Tibial artery (tissue), 4 donors: ENCODE measurements around the gene FAM171A2.
A peak's percentile ranks its signal among the peaks of the same experiment; 100 is the strongest.
"Not testable (repeated sequence)": the region's sequence is repeated elsewhere in the genome, so short reads cannot be mapped to it uniquely, and the experiment has no call there.

Experiments
- DNase-seq, 2 donors: peaks; one replicate each; pipeline ENCODE4 v3.0.0-alpha.2; 2019
- H3K27ac ChIP-seq, 2 donors: fragments of 200-600 bp; sonication (generic) in 1 of 2; 1 replicate in 1 of 2; 2 replicates in 1 of 2; pipeline ENCODE4 v1.5.1; 2018 to 2019; ENCODE audit warnings: mild to moderate bottlenecking in 1 of 2
- H3K27me3 ChIP-seq, 2 donors: fragments of 200-600 bp; sonication (generic) in 1 of 2; one replicate each; pipeline versions ENCODE4 v1.5.1 to v1.6.0; 2016 to 2019
- H3K36me3 ChIP-seq, 3 donors: fragments of 200-600 bp; sonication (generic) in 2 of 3; one replicate each; pipeline ENCODE4 v1.5.1; 2016 to 2019; ENCODE audit warnings: mild to moderate bottlenecking in 2 of 3
- H3K4me1 ChIP-seq, 4 donors: fragments of 200-600 bp; sonication (generic) in 2 of 4; 1 replicate in 3 of 4; 2 replicates in 1 of 4; pipeline ENCODE4 v1.5.1; 2016 to 2019
- H3K4me3 ChIP-seq, 2 donors: fragments of 200-600 bp; sonication (generic) in 1 of 2; 1 replicate in 1 of 2; 2 replicates in 1 of 2; pipeline ENCODE4 v1.5.1; 2018 to 2019; ENCODE audit warnings: mild to moderate bottlenecking in 2 of 2
- H3K9me3 ChIP-seq, 3 donors: fragments of 200-600 bp; sonication (generic) in 1 of 3; one replicate each; pipeline ENCODE4 v1.5.1; 2016 to 2019
- CTCF ChIP-seq, 2 experiments: fragments of 200-600 bp in 1 of 2; fragments of 450-650 bp in 1 of 2; IDR thresholded peaks; one replicate each; pipeline ENCODE4 v1.5.1; 2017 to 2019; ENCODE audit warnings: antibody characterized with exemption in 2 of 2, mild to moderate bottlenecking in 1 of 2, moderate library complexity in 1 of 2
- intact Hi-C: fragments of 100-400 bp; cut with DNase I; formaldehyde crosslinking; loops from one replicate; pipeline ENCODE4 v1.15.0; 2023; ENCODE audit warnings: low total_unique reads

FAM171A2 gene

DNA sequence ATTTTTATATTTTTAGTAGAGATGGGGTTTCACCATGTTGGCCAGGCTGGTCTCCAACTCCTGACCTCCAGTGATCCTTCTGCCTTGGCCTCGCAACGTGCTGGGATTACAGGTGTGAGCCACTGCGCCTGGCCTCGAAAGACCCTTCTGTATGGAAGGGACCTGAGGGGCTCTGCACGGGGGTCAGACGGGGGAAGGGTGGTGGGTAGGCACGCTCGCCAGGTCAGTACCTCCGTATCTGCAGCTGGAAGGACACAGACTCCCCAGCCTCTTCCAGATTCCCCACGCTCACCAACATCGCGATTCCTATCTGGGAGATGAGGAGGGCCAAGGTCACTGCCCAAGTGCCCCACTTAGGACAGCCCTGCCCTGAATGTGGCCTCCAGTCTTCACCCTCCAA, 13.1 kb upstream of the FAM171A2 start:
- H3K9me3 ChIP-seq, result no peaks in the 10 kb centered on the region
- DNase-seq, result no peak
- peaks cover 0 to 76% of the 10 kb centered on the region in 2 donors for H3K27me3 ChIP-seq
- no peak overlapping the region for H3K4me3 ChIP-seq
- H3K36me3 ChIP-seq, result no peaks in the 10 kb centered on the region
- H3K4me1 ChIP-seq, result no peaks in the 10 kb centered on the region
- no peak overlapping the region for H3K27ac ChIP-seq
- intact Hi-C loops, result no loop called here
- no peak for TF ChIP-seq CTCF (IDR thresholded peaks at IDR 0.05)

DNA sequence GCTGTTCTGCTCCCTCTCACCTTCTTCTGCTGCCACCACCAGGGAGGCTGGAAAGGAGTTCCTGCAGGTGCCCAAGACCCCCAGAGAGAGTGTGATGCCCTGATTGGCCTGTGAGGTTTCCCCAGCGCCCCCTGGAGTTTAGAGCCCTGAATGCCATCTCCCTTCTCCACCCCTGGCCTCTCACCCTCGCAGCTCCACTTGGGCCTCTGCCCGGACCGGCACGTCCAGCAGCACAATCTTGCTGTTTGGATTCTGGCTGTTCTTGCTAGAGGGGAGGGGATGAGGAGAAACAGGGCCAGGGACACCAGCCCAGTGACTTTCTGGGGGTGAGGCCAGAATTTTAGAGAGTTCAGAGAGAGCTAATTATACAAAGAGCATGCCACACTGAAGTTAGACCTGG, 12.5 kb upstream of the FAM171A2 start:
- Histone ChIP-seq H3K36me3 (no peaks in the 10 kb centered on the region), H3K4me1 (no peaks in the 10 kb centered on the region), H3K27ac (no peak overlapping the region), H3K4me3 (no peak overlapping the region), H3K9me3 (no peaks in the 10 kb centered on the region), H3K27me3 (peaks cover 0 to 80% of the 10 kb centered on the region in 2 donors)
- intact Hi-C loops, result no loop called here
- no peak for TF ChIP-seq CTCF (IDR thresholded peaks at IDR 0.05)
- no peak for DNase-seq

DNA sequence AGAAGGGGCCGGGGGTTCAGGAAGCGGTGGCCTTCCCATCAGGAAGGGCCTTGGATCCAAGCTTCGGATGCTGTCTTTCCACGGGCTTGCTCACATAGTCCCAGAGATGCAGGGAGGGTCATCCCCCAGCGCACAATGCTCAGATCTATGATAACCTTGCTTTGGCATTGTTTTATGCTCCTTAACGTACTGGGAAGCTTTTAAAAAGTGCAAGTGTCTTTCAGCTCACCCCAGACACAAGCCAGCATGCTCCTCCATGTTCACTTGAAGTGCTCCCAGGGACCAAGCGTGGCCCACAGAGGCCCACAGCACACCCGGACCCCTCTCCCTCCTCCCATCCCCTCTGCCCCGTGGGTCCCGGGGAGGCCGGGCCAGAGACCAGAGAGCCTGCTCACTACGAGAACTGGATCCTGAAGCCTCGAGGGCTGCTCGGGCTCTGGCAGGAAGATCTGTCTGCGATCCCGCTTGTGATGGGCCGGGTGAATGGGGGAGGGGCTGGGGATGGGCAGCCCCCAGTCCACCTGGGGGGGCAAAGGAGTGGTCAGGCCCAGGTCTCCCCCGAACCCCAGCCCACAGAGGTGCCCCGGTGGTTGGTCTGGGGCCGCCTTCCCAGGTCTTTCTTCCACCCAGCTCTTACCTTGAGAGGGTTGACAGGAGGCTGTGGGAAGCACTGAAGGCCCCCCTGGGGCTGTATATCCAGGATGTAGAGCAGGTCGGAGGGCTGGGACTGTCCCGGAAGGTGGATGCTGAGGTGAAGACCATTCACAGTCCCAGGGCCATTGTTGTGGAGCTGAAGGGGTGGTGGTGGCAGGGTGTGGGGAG, 11.8 kb upstream of the FAM171A2 start:
- TF ChIP-seq CTCF (IDR thresholded peaks at IDR 0.05), result no peak
- no peaks in the 10 kb centered on the region for H3K36me3 ChIP-seq
- H3K9me3 ChIP-seq, result no peaks in the 10 kb centered on the region
- peaks cover 0 to 81% of the 10 kb centered on the region in 2 donors for H3K27me3 ChIP-seq
- H3K4me3 ChIP-seq, result no peak overlapping the region
- DNase-seq, result no peak
- intact Hi-C loops, result no loop called here
- no peak overlapping the region for H3K27ac ChIP-seq
- H3K4me1 ChIP-seq, result no peaks in the 10 kb centered on the region

GRCh38 chr17:44374306-44375195, 10.9 kb upstream of the FAM171A2 start:
- DNase-seq, result peak in 1 of 2 donors; percentile 60
- H3K4me3 ChIP-seq, result no peak overlapping the region
- H3K27ac ChIP-seq, result no peak overlapping the region
- H3K4me1 ChIP-seq, result no peaks in the 10 kb centered on the region
- TF ChIP-seq CTCF (IDR thresholded peaks at IDR 0.05), result no peak
- no peaks in the 10 kb centered on the region for H3K9me3 ChIP-seq
- H3K36me3 ChIP-seq, result no peaks in the 10 kb centered on the region
- peaks cover 0 to 83% of the 10 kb centered on the region in 2 donors for H3K27me3 ChIP-seq
- intact Hi-C loops, result no loop called here

GRCh38 chr17:44372036-44372435, 8.4 kb upstream of the FAM171A2 start:
- DNase-seq, result no peak
- intact Hi-C loops, result no loop called here
- H3K9me3 ChIP-seq, result no peaks in the 10 kb centered on the region
- H3K4me1 ChIP-seq, result no peaks in the 10 kb centered on the region
- TF ChIP-seq CTCF (IDR thresholded peaks at IDR 0.05), result no peak
- no peaks in the 10 kb centered on the region for H3K36me3 ChIP-seq
- no peak overlapping the region for H3K27ac ChIP-seq
- peaks cover 0 to 87% of the 10 kb centered on the region in 2 donors for H3K27me3 ChIP-seq
- no peak overlapping the region for H3K4me3 ChIP-seq

GRCh38 chr17:44369414-44370023, 5.9 kb upstream of the FAM171A2 start:
- intact Hi-C loops, H3K27ac ChIP-seq: not testable (repeated sequence)
- peaks cover 0 to 87% of the 10 kb centered on the region in 2 donors for H3K27me3 ChIP-seq

DNA sequence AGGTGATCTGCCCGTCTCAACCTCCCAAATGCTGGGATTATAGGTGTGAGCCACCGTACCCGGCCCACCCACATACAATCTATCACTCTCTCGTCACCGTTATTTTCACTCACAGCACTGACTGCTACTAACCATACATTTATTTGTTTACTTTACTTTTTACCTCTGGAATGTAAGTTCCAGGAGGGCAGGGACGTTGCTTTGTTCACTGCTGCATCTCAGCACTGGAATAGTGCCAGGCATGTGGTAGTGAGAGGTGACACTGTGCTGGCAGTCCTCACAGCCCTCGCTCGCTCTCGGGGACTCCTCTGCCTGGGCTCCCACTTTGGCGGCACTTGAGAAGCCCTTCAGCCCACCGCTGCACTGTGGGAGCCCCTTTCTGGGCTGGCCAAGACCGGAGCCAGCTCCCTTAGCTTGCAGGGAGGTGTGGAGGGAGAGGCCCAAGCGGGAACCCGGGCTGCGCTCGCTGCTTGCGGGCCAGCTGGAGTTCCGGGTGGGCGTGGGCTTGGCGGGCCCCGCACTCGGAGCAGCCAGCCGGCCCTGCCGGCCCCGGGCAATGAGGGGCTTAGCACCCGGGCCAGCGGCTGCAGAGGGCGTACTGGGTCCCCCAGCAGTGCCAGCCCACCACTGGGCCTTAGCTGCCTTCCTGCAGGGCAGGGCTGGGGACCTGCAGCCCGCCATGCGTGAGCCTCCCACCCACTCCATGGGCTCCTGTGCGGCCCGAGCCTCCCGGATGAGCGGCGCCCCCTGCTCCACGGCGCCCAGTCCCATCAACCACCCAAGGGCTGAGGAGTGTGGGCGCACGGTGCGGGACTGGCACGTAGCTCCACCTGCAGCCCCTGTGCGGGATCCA, 5.0 kb upstream of the FAM171A2 start:
- peaks cover 0 to 83% of the 10 kb centered on the region in 2 donors for H3K27me3 ChIP-seq
- H3K27ac ChIP-seq, H3K4me3 ChIP-seq, H3K4me1 ChIP-seq, intact Hi-C loops, H3K36me3 ChIP-seq, H3K9me3 ChIP-seq: not testable (repeated sequence)
- peak in 1 of 2 donors; percentile 59 for DNase-seq

More at GRCh38 chr17:44369414-44370023, 5.9 kb upstream of the FAM171A2 start:
- H3K36me3 ChIP-seq, H3K9me3 ChIP-seq, H3K4me3 ChIP-seq, H3K4me1 ChIP-seq, DNase-seq: not testable (repeated sequence)
